GM21390 (cell line): ENCODE data around the gene THEM5.
"Not testable (repeated sequence)": the region's sequence is repeated elsewhere in the genome, so short reads cannot be mapped to it uniquely, and the experiment has no call there.

ENCODE experiments used
- ATAC-seq: cut with Tn5 transposase; IDR thresholded peaks from one replicate; pipeline ENCODE4 v1.9.1; 2021; ENCODE audit not compliant: unreplicated experiment

THEM5 gene

DNA sequence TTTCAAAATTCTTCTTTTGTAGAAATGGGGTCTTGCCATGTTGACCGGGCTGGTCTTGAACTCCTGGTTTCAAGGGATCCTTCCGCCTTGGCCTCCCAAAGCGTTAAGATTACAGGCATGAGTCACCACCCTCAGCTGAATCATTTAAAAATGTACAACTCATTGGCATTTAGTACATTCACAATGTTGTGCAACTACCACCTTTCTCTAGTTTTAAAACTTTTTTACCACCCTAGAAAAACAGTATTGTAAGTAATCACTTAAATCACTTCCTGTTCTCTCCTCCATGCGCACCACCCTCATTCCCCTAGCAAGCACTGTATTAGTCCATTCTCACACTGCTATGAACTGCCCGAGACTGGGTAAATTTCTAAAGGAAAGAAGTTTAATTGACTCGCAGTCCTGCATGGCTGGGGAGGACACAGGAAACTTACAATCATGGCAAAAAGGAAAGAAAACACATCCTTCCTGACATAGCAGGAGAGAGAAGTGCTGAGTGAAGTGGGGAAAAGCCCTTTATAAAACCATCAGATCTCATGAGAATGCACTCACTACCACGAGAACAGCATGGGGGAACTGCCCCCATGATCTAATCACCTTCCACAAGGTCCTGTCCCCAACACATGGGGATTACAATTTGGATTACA lies 14.4 kb upstream of the THEM5 start:
- no peak for ATAC-seq

GRCh38 chr1:151867321-151867720 lies 13.8 kb upstream of the THEM5 start:
- no peak for ATAC-seq

GRCh38 chr1:151864411-151864810 lies 10.9 kb upstream of the THEM5 start:
- no peak for ATAC-seq

DNA sequence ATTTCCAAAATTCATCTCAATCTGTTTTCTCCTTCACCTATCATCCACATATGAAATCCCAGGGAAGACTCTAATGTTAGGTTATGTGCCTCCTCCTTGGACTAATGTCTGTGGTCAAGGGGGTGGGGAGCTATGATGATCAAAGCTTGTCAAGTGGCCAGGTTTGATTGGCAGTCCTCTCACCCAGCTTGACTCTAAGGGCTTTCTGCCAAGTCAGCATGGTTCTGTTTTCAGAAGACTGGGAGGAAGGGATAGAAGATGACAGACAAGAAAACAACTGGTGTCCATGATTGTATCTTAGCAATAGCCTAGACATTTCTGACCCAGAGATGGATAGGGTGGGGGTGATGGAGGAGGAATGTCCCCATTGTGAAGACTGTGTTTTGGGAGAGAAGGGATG lies 9.1 kb upstream of the THEM5 start:
- ATAC-seq: no peak

- no peak for ATAC-seq
Measured at GRCh38 chr1:151860504-151861187, 7.1 kb upstream of the THEM5 start.

DNA sequence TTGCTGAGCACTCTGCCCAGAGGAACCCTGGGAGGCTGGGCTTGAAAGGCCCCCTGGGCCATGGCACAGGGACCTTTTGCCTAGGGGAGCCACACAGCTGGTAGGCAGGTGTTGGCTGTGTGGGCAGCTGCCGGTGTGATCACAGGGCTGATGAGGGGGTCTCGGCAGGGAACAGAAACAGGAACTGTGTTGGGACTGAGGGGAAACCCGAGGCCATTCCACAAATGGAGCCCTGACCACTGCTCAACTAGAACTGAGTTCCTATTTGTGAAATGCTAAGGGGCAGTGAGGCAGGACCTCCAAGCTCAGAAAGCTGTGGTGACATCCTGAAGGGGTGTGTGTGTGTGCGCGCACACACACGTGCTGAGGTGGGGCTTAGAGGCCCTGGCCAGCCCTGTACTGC lies 6.4 kb upstream of the THEM5 start:
- no peak for ATAC-seq

DNA sequence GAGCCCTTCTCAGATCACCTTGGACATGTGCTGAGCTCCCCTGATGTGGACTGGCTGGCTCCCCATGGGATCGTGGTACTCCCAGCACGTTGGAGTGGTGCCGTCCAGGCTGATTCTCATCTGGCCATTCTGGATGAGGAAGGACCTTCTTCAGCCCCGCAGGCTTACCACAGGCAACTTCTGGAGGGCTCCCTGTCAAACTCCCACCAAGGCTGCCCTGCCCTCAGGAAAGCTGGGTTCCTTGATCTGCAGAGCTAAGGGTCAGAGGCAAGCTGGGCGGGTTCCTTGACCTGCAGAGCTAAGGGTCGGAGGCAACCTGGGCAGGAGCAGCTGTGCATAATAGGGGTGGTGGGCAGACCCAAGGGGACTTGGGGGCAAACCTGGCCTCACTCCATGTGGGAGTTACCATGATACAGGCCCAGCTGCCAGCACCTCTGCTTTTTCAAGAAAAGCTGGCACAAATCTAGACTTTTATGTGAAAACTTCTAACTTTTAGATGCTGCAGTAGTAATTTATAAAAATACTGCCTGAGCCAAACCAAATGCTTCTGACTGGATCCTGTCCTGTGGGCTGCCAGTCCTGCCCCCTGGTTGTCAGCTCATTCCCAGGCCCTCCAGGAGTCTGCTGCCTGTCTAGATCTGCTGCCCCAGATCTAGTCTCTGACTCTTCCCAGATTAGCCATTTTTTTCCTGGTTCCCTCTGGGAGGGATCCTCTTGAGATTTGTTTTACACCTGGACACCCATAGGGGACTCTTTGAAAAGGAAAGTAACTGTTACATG lies 5.6 kb upstream of the THEM5 start:
- ATAC-seq: no peak

DNA sequence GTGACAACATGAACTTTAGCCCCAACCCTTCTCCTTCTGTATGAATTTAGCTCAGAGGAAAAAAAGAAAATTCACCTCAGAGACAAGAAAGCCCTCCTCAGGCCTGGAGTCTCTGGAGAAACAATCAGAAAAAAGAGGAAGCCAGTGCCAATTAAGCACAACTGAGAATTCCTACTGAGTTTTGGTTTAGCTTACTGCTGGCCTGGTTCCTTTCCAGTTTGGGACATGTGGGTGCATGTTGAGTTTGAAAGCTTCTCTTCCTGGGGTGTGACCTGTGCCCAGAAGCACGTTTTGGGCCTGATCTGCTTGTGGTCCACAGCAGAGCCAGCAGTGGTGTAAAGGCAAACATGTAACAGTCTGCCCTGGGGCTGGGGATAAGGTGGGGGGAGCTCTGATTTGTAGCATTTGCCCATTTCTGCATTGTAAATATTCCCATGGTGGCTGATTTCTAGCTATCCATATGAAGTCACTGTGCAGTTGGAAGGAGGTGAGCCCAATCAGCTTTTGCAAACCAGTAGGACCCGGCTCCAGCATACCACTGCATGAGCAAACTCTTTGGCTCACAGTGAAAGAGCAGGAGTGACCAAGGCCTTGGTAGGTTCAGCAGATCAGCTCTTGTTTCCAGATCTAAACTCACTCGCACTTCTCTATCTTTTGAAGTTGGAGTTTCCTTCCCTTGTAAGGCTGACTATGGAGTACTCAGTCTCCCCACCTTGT lies 4.7 kb upstream of the THEM5 start:
- no peak for ATAC-seq

DNA sequence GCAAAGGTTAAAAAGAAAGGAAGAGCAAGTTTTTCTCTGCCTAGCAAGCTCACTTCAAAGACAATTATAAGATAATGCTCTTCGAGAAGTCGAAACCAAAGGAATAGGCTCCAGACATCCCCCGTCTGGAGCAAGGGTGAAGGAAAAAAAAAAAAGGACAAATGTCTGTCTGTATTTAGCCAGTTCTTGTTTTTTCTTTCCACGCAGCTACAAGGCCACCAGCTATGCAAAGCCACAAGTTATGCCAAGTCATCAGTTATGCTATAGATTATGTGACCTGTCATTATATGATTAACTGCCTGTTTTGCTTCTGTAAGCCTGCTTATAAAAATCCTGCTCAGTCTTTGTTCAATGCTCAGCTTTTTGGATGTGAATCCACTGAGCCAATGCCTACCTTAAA lies 2.4 kb upstream of the THEM5 start:
- ATAC-seq: no peak

DNA sequence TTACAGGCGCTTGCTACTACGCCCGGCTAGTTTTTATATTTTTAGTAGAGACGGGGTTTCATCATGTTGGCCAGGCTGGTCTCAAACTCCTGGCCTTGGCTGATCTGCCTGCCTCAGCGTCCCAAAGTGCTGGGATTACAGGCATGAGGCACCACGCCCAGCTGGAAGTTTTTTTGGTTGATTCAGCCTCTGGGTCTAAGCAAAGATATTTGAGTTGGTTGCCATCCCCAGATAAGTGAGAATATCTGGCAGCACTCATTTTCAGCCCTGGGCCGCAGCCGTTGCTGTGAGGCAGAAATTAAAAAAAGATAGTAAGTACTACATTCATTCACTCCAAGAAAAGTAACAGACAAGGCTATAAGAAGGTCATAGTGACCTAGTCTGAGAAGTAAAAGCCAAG lies 2.0 kb upstream of the THEM5 start:
- not testable (repeated sequence) for ATAC-seq

DNA sequence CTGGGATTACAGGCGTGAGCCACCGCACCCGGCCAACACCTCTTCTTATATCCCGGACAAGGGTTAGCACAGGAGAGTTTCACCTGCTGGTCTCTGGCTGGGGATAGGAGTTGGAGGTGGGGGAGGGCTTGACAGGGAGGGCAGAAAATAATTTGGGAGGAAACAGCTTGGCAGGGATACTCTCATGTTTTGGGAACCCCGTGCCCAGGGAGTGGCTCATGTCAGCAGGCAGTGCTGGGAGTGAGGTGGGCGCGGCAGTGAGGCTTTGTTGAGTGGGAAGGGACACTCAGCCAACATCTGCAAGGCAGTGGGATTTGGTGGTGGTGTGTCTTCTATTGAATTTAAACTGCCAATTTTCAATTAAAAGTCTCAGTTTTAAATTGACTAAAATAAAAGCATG lies 1.1 kb upstream of the THEM5 start:
- ATAC-seq: no peak

DNA sequence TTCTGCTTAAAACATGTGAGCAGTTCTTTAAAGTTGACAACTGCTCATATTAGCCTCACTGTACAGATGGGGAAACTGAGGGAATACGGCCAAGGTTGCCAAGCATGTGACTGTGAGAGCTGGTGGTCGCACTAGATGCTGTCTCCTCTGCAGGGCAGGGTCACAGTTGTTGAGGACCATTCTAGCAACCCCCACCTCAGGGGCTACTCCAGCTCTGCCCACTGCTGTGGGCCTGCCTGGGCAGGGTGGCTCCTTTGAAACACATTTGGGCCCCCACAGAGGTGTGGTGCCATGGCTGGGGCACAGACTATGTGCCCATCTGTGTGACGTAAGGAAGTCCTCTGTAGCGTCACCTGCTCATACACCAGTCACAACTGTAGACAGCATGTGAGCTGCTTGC lies 779 bp downstream of the THEM5 start:
- ATAC-seq: no peak

DNA sequence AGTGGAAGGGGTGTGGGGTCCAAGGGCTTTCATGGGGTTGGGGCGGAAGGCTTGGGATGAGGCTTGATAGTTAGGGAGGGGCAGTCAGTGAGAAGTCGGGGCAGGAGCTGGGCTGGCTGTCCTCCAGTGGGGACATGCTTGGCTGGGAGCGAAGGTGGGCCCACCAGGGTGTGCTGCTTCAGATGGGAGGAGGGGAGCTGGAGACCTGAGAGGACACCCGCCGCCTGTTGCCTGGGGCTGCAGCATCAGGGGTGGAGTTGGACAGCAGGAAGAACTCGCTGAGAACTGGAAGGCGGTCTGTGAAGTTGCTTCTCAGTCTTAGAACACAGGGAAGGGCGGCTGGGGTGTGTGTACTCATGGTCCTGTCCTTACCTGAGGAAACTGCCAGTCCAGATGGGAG lies 1.6 kb downstream of the THEM5 start:
- ATAC-seq: no peak

DNA sequence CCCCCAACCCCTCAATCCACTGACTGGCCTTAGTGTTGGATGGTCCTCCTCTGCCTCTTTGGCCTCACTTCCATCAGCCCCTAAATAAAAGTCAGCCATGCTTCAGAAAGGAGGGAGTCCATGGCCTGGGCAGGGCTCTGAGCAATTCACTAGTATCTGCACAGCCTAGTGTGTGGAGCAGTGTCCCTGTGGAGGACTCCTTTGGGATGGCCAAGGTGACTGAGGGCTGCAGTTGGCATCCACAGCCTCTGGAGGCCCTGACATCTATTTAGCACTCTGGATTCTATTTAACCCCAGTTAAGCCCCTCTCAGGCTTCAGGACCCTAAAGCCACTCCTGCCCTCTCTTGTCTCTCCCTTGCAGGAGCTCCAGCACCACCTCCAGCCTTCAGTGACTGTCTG lies 3.6 kb downstream of the THEM5 start:
- ATAC-seq: no peak

GRCh38 chr1:151849126-151849525 lies 4.4 kb downstream of the THEM5 start:
- ATAC-seq: no peak

GRCh38 chr1:151847867-151848596 lies 5.5 kb downstream of the THEM5 start:
- no peak for ATAC-seq

- ATAC-seq: no peak
Measured at GRCh38 chr1:151846686-151847237, 6.8 kb downstream of the THEM5 start.

DNA sequence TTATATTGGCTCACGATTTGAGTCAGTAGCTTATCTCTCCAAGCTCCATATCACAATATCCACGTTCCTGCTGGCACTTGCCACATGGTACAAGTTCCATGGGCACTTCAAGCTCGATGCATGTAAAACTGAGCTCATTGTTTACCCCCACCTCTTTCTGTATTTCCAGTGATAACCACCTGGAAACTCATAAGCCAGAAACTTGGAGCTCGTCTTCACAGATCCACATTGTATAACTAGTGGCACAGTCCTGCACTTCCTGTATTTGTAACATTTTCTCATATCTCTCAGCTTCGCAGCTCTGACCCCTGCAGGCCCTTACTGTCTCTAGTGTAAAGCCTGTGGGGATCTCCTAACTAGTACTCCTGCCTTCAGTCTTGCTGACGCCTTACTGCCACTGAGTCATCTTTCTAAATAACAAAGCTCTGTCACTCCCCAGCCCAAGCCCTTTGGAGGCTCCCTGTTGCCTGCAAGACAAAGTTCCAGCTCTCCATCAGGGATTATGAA lies 7.4 kb downstream of the THEM5 start:
- ATAC-seq: no peak

DNA sequence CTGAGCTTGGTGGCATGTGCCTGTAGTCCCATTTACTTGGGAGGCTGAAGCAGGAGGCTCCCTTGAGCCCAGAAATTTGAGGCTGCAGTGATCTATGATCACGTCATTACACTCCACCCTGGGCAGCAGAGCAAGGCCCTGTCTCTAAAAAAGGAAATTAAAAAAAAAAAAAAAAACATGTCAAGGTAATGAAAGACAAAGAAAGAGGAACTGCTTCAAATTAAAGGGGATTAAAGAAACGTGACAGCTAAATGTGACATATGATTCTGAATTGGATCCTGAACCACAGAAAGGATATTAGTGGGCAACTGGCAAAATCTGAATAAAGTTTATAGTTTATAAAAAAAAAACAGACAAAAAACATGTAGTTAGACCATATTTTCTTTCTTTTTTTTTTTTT lies 10.1 kb downstream of the THEM5 start:
- no peak for ATAC-seq

DNA sequence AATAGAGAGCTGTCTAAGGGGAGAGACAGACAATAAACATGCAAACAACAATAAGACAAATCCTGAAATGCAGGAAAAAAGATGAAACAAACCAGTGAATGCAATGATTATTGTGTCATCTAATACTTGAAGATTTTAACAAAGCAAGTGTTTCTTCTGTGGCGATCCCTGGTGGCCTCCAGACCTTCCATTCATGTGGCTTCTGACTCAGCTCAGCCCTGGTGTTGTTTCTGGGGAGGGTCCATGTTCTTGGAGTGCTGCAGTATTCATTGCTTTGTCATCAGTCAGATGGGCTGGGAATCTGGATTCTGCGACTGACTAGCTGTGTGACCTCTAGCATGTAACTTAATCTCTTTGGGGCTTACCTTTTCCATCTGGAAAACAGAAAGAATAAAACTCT lies 12.4 kb downstream of the THEM5 start:
- ATAC-seq: no peak
